Vein endothelial cell (primary cell): ENCODE measurements around the gene ILRUN. TPM values are rescaled to one million over a fixed set of nuclear protein-coding genes. Genes with fewer than 3 reads are reported as not detected.

Experiments
- small RNA-seq: library from RNA; depleted of rRNA; stranded (forward); fragments of <200 nt; gene quantifications from one replicate; pipeline ENCODE3, GENCODE V24; 2012
- total RNA-seq: library from RNA; depleted of rRNA; stranded (reverse); fragments of >200 nt; gene quantifications from 2 replicates; pipeline ENCODE4 v1.2.3, GENCODE V29; 2012

ILRUN gene
- total RNA-seq = 32.7 and 38.8 TPM in 2 replicates

DNA sequence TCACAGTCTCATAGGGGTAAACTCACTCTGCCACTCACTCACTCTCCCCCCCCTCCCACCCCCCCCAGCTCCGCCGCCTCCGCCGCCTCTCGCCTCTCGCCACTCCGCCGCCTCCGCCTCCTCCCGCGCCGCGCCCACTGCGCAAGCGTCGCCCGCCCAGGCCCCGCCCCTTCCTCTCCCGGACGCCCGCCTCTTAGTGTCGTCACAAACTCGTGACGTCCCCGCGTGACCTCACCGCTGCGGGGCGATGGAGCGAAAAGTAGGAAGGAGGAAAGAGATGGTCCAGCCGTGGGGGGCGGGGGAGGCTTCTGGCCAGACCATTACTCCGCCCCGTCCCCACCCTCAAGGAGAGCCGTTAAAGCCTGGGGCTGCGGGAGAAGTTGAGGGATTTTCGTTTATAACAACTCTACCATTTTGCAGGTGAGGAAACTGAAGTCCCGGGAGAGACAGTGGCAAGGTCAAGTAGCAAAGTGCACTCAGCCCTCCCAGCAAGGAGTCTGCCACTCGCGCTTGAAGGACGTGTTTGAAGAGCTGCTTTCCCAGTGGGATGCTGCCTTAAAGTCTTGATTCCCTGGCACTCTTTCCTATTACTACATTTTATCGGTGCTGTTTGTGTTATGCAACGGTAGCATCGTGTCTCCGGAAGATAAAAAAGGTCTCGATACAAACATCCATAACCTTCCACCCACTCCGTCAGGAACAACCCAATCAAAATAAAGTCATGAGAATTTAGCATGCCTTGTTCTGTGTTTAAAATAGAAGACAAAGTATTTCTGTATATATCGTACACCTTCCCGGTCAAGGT, at the start of gene ILRUN:
Gene ILRUN (minus strand): TSS at position 29 of the 805 bp plus-strand sequence. CDS start 164 bp downstream, outside the sequence.

Small RNA genes within 50 kb of the gene (small RNA-seq; reads per million reads assigned to genes)
- 0.21 reads per million for gene RN7SL200P

Other genes starting within 250 kb of the ILRUN start
- gene PACSIN1, start 230.7 kb downstream of the ILRUN start, total RNA-seq = not detected in 2 replicates
- not detected in 2 replicates for gene SPDEF, start 140.4 kb downstream of the ILRUN start, total RNA-seq
- 88.8 and 97.2 TPM in 2 replicates for gene SNRPC, start 60.7 kb upstream of the ILRUN start, total RNA-seq
- 10.9 and 12.4 TPM in 2 replicates for gene BLTP3A, start 95.3 kb upstream of the ILRUN start, total RNA-seq
- gene TAF11, start 191.3 kb upstream of the ILRUN start, total RNA-seq = 30.2 and 30.4 TPM in 2 replicates
- 20.9 and 26.1 TPM in 2 replicates for gene ANKS1A, start 192.5 kb upstream of the ILRUN start, total RNA-seq